ENCODE results near the gene FAM217A.
"Not testable (repeated sequence)": the region's sequence is repeated elsewhere in the genome, so short reads cannot be mapped to it uniquely, and the experiment has no call there.

Gene FAM217A

DNA sequence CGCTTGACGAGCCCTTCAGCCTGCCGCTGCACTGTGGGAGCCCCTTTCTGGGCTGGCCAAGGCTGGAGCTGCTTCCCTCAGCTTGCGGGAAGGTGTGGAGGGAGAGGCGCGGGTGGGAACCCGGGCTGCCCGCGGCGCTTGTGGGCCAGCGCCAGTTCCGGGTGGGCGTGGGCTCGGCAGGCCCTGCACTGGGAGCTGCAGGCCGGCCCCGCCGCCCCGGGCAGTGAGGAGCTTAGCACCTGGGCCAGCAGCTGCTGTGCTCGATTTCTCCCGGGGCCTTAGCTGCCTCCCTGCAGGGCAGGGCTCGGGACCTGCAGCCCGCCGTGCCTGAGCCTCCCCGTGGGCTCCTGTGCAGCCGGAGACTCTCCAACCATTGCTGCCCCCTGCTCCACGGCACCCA is 11.1 kb upstream of the FAM217A start:
- H3K36me3 ChIP-seq (ENCODE audit: control insufficient read depth in 5 of 5, insufficient read depth in 5 of 5, low read length in 5 of 5); H3K27me3 ChIP-seq (ENCODE audit: control insufficient read depth in 5 of 5, insufficient read depth in 4 of 5, low read length in 5 of 5); H3K9me3 ChIP-seq (ENCODE audit: control insufficient read depth in 5 of 5, low read length in 5 of 5); H3K4me3 ChIP-seq (ENCODE audit: low read depth in 1 of 5, low read length in 5 of 5); H3K27ac ChIP-seq (ENCODE audit: low read depth, low read length); H3K9ac ChIP-seq (ENCODE audit: low read length in 5 of 5); H3K4me1 ChIP-seq (ENCODE audit: control insufficient read depth in 5 of 5, insufficient read depth in 5 of 5, low read length in 5 of 5): not testable (repeated sequence)

DNA sequence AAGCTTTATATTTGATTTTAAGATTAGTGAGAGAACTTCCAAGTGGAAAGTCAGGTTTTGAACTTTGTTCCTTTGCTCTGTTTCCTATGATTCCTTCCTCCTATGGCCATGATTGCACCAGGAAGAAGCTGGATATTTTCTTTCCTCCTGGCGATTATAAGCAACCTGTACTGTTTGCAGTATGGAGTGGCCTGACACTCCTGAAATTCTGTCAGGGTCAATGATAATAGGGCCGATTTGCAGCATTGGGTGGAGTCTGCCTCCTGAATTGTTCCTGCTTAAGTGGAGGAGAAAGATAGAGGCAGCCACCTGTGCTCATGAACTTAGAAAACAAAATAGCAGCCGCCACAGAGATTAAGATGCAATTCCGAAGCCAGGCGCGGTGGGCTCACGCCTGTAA is 9.8 kb upstream of the FAM217A start:
- H3K9me3 ChIP-seq (ENCODE audit: control insufficient read depth in 5 of 5, low read length in 5 of 5): no peaks in the 10 kb centered on the region
- no peaks in the 10 kb centered on the region for H3K4me1 ChIP-seq (ENCODE audit: control insufficient read depth in 5 of 5, insufficient read depth in 5 of 5, low read length in 5 of 5)
- no peak overlapping the region for H3K27ac ChIP-seq (ENCODE audit: low read depth, low read length)
- H3K27me3 ChIP-seq (ENCODE audit: control insufficient read depth in 5 of 5, insufficient read depth in 4 of 5, low read length in 5 of 5): no peaks in the 10 kb centered on the region
- H3K4me3 ChIP-seq (ENCODE audit: low read depth in 1 of 5, low read length in 5 of 5): no peak overlapping the region
- no peak overlapping the region for H3K9ac ChIP-seq (ENCODE audit: low read length in 5 of 5)
- H3K36me3 ChIP-seq (ENCODE audit: control insufficient read depth in 5 of 5, insufficient read depth in 5 of 5, low read length in 5 of 5): no peaks in the 10 kb centered on the region

DNA sequence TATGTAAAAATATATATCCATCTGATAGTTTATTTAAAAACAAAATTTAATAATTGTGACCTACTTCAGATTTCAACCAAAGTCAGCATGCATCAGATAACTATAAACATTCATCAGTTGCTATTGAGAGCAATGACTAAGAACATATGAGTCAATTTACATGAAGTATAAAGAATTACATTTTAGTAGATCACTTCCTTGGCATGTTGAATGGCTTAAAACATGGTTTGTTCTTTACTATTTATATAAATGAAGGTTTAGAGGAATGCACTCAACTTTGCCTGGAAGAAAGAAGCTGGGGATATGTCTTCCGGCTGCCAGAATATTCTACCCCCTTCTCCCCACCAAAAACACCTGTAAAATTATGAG is 6.4 kb upstream of the FAM217A start:
- Histone ChIP-seq H3K9ac (ENCODE audit: low read length in 5 of 5) (no peak overlapping the region), H3K4me1 (ENCODE audit: control insufficient read depth in 5 of 5, insufficient read depth in 5 of 5, low read length in 5 of 5) (no peaks in the 10 kb centered on the region), H3K36me3 (ENCODE audit: control insufficient read depth in 5 of 5, insufficient read depth in 5 of 5, low read length in 5 of 5) (no peaks in the 10 kb centered on the region), H3K9me3 (ENCODE audit: control insufficient read depth in 5 of 5, low read length in 5 of 5) (no peaks in the 10 kb centered on the region), H3K27me3 (ENCODE audit: control insufficient read depth in 5 of 5, insufficient read depth in 4 of 5, low read length in 5 of 5) (no peaks in the 10 kb centered on the region), H3K27ac (ENCODE audit: low read depth, low read length) (no peak overlapping the region), H3K4me3 (ENCODE audit: low read depth in 1 of 5, low read length in 5 of 5) (no peak overlapping the region)

DNA sequence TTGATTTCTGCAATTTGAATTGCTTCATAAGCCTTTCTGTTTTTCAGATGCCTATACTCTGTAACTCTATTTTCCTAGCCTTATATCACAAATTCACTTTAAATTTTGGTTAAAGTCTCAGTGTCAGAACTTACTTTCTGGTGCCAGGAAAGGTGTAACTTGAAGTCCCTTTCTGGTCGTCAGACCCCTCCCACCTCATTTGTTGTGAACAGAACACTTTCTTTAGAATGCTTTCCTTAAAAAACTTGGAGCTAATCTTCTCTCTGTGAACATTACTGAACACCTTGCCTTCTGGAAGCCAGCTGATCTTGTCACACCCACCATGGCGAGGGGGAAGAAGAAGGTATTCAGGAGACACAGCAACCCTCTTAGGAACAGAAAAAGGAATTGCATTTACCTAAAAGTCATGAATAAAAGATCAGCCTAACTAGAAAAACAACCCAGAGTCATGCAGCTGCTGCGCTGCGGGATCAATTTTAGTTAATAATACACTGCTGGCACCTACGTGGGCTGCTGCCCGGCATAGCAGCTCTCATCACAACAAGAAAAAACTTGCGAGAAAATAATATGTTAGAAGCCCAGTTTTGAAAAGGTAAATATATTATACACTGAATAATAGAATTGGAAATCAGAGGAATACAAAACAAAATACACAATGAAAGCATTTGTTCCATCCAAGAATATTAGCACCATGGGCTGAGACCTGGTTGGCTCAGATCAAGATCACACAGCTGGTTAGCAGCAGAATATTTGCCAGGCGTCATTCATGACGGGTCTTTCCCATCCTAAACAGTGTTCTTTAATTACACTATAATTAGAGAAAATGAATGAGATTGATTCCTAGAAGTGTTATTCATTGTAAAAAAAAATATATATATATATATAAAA is 5.8 kb upstream of the FAM217A start:
- Histone ChIP-seq H3K9me3 (ENCODE audit: control insufficient read depth in 5 of 5, low read length in 5 of 5) (no peaks in the 10 kb centered on the region), H3K4me3 (ENCODE audit: low read depth in 1 of 5, low read length in 5 of 5) (no peak overlapping the region), H3K27me3 (ENCODE audit: control insufficient read depth in 5 of 5, insufficient read depth in 4 of 5, low read length in 5 of 5) (no peaks in the 10 kb centered on the region), H3K36me3 (ENCODE audit: control insufficient read depth in 5 of 5, insufficient read depth in 5 of 5, low read length in 5 of 5) (no peaks in the 10 kb centered on the region), H3K27ac (ENCODE audit: low read depth, low read length) (no peak overlapping the region), H3K9ac (ENCODE audit: low read length in 5 of 5) (no peak overlapping the region), H3K4me1 (ENCODE audit: control insufficient read depth in 5 of 5, insufficient read depth in 5 of 5, low read length in 5 of 5) (no peaks in the 10 kb centered on the region)

DNA sequence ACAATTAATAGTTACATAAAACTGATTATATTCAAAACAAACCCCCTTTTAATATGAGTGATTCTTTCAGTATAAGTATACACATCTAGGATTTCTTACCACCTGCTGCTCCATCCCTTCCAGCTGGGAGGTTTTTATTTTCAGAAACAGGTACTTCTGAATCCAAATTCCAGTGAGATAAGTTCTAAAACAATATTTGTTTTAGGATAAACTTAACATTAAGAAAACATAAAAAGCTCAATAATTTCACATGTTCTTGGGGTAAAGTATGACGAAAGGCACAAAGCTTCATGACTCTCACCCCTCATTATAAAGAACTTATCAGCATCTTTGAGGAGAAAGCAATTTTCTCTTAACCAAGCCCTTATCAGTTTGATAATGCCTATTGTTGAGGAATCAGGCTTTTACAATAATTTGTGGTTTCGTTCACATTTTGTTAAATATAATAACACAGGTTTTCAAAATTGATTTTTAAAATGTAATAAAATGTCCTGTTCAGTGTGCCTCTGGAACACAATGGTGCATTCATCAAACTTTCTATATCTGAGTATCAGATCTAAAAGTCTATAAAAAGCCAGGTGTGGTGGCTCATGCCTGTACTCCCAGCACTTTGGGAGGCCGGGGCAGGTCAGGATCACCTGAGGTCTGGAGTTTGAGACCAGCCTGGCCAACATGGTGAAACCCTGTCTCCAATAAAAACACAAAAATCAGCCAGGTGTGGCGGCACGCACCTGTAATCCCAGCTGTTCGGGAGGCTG is 4.3 kb downstream of the FAM217A start:
- peaks cover 0 to 5% (median 0%) of the 10 kb centered on the region in 5 donors for H3K27me3 ChIP-seq (ENCODE audit: control insufficient read depth in 5 of 5, insufficient read depth in 4 of 5, low read length in 5 of 5)
- peaks cover 0 to 14% (median 4%) of the 10 kb centered on the region in 5 donors for H3K4me1 ChIP-seq (ENCODE audit: control insufficient read depth in 5 of 5, insufficient read depth in 5 of 5, low read length in 5 of 5)
- no peak overlapping the region for H3K27ac ChIP-seq (ENCODE audit: low read depth, low read length)
- no peak overlapping the region for H3K9ac ChIP-seq (ENCODE audit: low read length in 5 of 5)
- no peaks in the 10 kb centered on the region for H3K36me3 ChIP-seq (ENCODE audit: control insufficient read depth in 5 of 5, insufficient read depth in 5 of 5, low read length in 5 of 5)
- H3K4me3 ChIP-seq (ENCODE audit: low read depth in 1 of 5, low read length in 5 of 5): no peak overlapping the region
- no peaks in the 10 kb centered on the region for H3K9me3 ChIP-seq (ENCODE audit: control insufficient read depth in 5 of 5, low read length in 5 of 5)

DNA sequence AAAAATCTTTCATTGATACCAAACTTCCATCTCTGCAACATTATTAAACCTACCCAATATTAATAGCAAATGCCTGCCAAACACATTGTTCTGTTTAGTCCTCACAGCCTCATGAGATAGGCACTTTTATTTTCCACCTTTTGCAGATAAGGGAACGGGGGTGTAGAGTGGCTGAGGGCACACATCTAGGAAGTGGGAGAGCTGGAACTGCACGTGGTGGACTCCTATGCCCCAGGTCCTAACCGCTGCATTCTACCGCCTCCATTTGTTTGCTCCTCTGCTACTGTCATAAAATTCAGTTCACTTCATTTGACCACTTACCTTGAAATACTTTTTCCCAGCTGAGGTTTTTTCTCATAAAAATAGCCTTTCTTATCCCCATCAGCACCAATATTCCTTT is 7.6 kb downstream of the FAM217A start:
- Histone ChIP-seq H3K27me3 (ENCODE audit: control insufficient read depth in 5 of 5, insufficient read depth in 4 of 5, low read length in 5 of 5) (no peaks in the 10 kb centered on the region), H3K9me3 (ENCODE audit: control insufficient read depth in 5 of 5, low read length in 5 of 5) (no peaks in the 10 kb centered on the region), H3K4me3 (ENCODE audit: low read depth in 1 of 5, low read length in 5 of 5) (no peak overlapping the region)

DNA sequence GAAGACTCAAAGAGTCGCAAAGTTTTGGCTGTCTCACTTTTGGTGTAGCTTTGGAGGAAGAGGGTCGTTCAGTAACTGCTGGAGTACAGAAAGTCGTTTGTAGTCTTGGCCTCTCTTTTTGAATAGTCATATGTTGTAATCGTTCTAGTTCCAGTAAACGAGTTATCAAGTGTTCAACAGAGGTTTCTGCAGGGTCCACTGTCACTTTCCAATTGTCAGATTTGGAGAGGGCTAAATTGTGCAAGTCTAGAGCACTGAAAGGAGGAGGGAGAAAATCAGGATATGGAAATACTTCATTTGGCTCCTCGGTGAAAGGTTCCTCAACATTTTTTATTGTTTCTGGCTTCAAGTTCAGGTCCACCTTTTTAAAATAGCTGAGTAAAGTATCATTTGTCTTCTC is 9.7 kb downstream of the FAM217A start:
- Histone ChIP-seq H3K9me3 (ENCODE audit: control insufficient read depth in 5 of 5, low read length in 5 of 5) (no peaks in the 10 kb centered on the region), H3K4me3 (ENCODE audit: low read depth in 1 of 5, low read length in 5 of 5) (no peak overlapping the region), H3K27me3 (ENCODE audit: control insufficient read depth in 5 of 5, insufficient read depth in 4 of 5, low read length in 5 of 5) (no peaks in the 10 kb centered on the region), H3K9ac (ENCODE audit: low read length in 5 of 5) (no peak overlapping the region), H3K4me1 (ENCODE audit: control insufficient read depth in 5 of 5, insufficient read depth in 5 of 5, low read length in 5 of 5) (no peaks in the 10 kb centered on the region), H3K36me3 (ENCODE audit: control insufficient read depth in 5 of 5, insufficient read depth in 5 of 5, low read length in 5 of 5) (peaks cover 7 to 18% (median 14%) of the 10 kb centered on the region in 5 donors), H3K27ac (ENCODE audit: low read depth, low read length) (no peak overlapping the region)

More for the DNA sequence above, 7.6 kb downstream of the FAM217A start:
- Histone ChIP-seq H3K4me1 (ENCODE audit: control insufficient read depth in 5 of 5, insufficient read depth in 5 of 5, low read length in 5 of 5) (no peaks in the 10 kb centered on the region), H3K27ac (ENCODE audit: low read depth, low read length) (no peak overlapping the region), H3K9ac (ENCODE audit: low read length in 5 of 5) (no peak overlapping the region), H3K36me3 (ENCODE audit: control insufficient read depth in 5 of 5, insufficient read depth in 5 of 5, low read length in 5 of 5) (no peaks in the 10 kb centered on the region)

DNA sequence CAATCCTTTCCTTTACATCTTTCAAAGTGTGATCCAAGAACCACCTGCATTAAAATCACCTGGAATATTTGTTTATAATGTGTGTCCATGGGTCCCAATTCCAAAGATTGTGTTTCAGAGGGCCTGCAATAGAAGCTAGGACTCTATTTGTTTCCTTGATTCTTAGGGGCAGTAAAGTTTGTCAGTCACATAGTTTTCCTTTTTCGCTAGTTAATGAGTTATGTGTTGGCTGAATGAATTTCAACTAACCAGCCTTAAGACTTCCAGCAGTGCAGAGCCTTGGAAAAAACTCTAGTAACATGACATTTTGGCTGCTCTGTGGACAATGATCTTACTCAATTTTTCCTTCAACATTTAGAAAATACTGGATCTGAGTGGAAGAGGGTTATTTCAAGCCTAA is 11.3 kb downstream of the FAM217A start:
- H3K4me1 ChIP-seq (ENCODE audit: control insufficient read depth in 5 of 5, insufficient read depth in 5 of 5, low read length in 5 of 5): no peaks in the 10 kb centered on the region
- H3K27ac ChIP-seq (ENCODE audit: low read depth, low read length): no peak overlapping the region
- H3K27me3 ChIP-seq (ENCODE audit: control insufficient read depth in 5 of 5, insufficient read depth in 4 of 5, low read length in 5 of 5): no peaks in the 10 kb centered on the region
- no peaks in the 10 kb centered on the region for H3K9me3 ChIP-seq (ENCODE audit: control insufficient read depth in 5 of 5, low read length in 5 of 5)
- H3K9ac ChIP-seq (ENCODE audit: low read length in 5 of 5): no peak overlapping the region
- peaks cover 18 to 33% (median 25%) of the 10 kb centered on the region in 5 donors for H3K36me3 ChIP-seq (ENCODE audit: control insufficient read depth in 5 of 5, insufficient read depth in 5 of 5, low read length in 5 of 5)
- no peak overlapping the region for H3K4me3 ChIP-seq (ENCODE audit: low read depth in 1 of 5, low read length in 5 of 5)

DNA sequence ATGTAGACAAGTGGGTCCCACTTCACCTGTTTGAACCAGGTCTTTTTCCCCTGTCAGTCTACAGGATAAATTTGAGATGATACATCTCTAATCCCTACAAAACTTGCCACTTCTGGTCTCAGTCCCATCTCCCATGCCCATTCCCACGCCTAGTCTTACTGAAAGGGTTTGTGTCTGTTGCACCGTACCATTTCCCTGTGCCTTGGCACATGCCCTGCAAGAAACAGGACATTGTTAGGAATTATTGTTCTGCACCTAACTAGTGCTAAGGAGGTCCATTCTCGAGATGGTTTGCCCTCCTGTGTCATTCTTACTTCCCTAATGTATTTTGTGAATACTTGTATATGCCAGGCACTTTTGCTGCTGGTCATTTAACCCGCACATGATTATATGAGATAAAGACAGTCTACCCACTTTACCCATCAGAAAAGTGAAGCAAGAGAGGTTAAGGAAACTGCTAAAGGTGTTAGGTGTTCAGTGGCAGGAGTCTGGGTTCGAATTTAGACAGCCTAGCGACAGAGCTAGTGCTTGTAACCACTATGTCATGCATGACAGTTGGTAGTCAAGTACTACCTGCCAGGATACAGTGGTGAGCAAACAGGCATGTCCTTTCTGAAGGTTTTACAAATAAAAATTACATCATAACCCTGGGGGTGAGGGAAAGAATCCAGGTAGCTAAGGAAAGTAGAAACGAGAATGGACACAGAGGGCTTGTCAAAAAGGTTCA is 12.7 kb downstream of the FAM217A start:
- H3K27ac ChIP-seq (ENCODE audit: low read depth, low read length): no peak overlapping the region
- no peaks in the 10 kb centered on the region for H3K4me1 ChIP-seq (ENCODE audit: control insufficient read depth in 5 of 5, insufficient read depth in 5 of 5, low read length in 5 of 5)
- H3K36me3 ChIP-seq (ENCODE audit: control insufficient read depth in 5 of 5, insufficient read depth in 5 of 5, low read length in 5 of 5): peaks cover 32 to 48% (median 40%) of the 10 kb centered on the region in 5 donors
- no peaks in the 10 kb centered on the region for H3K9me3 ChIP-seq (ENCODE audit: control insufficient read depth in 5 of 5, low read length in 5 of 5)
- H3K4me3 ChIP-seq (ENCODE audit: low read depth in 1 of 5, low read length in 5 of 5): no peak overlapping the region
- no peaks in the 10 kb centered on the region for H3K27me3 ChIP-seq (ENCODE audit: control insufficient read depth in 5 of 5, insufficient read depth in 4 of 5, low read length in 5 of 5)
- H3K9ac ChIP-seq (ENCODE audit: low read length in 5 of 5): no peak overlapping the region
